Measurements from ENCODE around the gene JCHAIN. TPM values are rescaled to one million over a fixed set of nuclear protein-coding genes. Genes with fewer than 3 reads are reported as not detected.
A peak's percentile ranks its signal among the peaks of the same experiment; 100 is the strongest.

The JCHAIN gene
- total and polyA plus RNA-seq, 4 donors: 18.3 to 276 (median 111) TPM

GRCh38 chr4:70608324-70608723 is 58.0 kb downstream of the JCHAIN start:
- Histone ChIP-seq H3K9ac (ENCODE audit: insufficient read depth in 1 of 2, low read length in 2 of 2) (no peak overlapping the region), H3K4me1 (ENCODE audit: control insufficient read depth in 5 of 5, insufficient read depth in 5 of 5, low read length in 5 of 5) (peaks cover 0 to 10% (median 0%) of the 10 kb centered on the region in 5 donors), H3K27me3 (ENCODE audit: control insufficient read depth in 3 of 3, insufficient read depth in 3 of 3, low read length in 2 of 3) (no peaks in the 10 kb centered on the region), H3K4me3 (no peak overlapping the region), H3K27ac (ENCODE audit: low read depth in 1 of 2, low read length in 1 of 2) (no peak overlapping the region), H3K9me3 (ENCODE audit: control insufficient read depth in 4 of 4, insufficient read depth in 3 of 4, low read length in 3 of 4) (no peaks in the 10 kb centered on the region), H3K36me3 (ENCODE audit: control insufficient read depth in 4 of 4, insufficient read depth in 4 of 4, low read length in 4 of 4) (no peaks in the 10 kb centered on the region)
- ATAC-seq (ENCODE audit: insufficient read depth, low FRiP score) (no peak), DNase-seq (no peak)
- TF ChIP-seq CTCF (IDR thresholded peaks at IDR 0.05; ENCODE audit: control extremely low read depth, extremely low read depth): no peak
- WGBS, 2 donors: 73 to 79% methylated on average over 2 of the region's 2 CpGs

DNA sequence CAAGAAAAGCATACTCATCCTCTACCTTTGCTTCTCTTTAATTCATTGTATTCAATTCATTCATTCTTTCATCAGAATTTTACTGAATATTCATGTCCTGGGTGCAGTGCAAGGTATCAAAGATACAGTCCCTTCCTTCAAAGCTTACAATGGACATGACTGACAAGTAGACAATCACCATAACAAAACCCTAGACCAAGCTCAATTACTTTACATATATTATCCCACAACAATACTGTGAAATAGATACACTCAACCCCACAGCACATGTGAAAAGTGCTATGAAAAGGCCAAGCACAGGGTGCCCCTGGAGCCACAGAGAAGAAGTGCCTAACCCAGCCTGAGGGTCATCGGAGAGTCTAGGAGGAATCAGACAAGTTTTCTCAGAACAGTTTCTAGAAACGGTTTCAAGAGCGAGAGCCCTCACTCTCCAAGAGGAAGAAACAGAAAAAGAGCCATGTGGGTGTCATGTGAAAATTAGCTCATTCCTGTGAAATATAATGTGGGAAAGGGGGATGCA is 58.9 kb downstream of the JCHAIN start:
- no peak overlapping the region for H3K4me3 ChIP-seq
- DNase-seq (no peak), ATAC-seq (ENCODE audit: insufficient read depth, low FRiP score) (no peak)
- no peaks in the 10 kb centered on the region for H3K9me3 ChIP-seq (ENCODE audit: control insufficient read depth in 4 of 4, insufficient read depth in 3 of 4, low read length in 3 of 4)
- H3K27ac ChIP-seq (ENCODE audit: low read depth in 1 of 2, low read length in 1 of 2): no peak overlapping the region
- TF ChIP-seq CTCF (IDR thresholded peaks at IDR 0.05; ENCODE audit: control extremely low read depth, extremely low read depth): no peak
- 89 to 93% methylated on average over 3 of the region's 3 CpGs for WGBS, 2 donors
- no peaks in the 10 kb centered on the region for H3K36me3 ChIP-seq (ENCODE audit: control insufficient read depth in 4 of 4, insufficient read depth in 4 of 4, low read length in 4 of 4)
- H3K9ac ChIP-seq (ENCODE audit: insufficient read depth in 1 of 2, low read length in 2 of 2): no peak overlapping the region
- H3K4me1 ChIP-seq (ENCODE audit: control insufficient read depth in 5 of 5, insufficient read depth in 5 of 5, low read length in 5 of 5): peaks cover 0 to 3% (median 0%) of the 10 kb centered on the region in 5 donors
- no peaks in the 10 kb centered on the region for H3K27me3 ChIP-seq (ENCODE audit: control insufficient read depth in 3 of 3, insufficient read depth in 3 of 3, low read length in 2 of 3)

- H3K9me3 ChIP-seq (ENCODE audit: control insufficient read depth in 4 of 4, insufficient read depth in 3 of 4, low read length in 3 of 4): no peaks in the 10 kb centered on the region
- TF ChIP-seq CTCF (IDR thresholded peaks at IDR 0.05; ENCODE audit: control extremely low read depth, extremely low read depth): no peak
Observed at GRCh38 chr4:70606459-70606858, 59.8 kb downstream of the JCHAIN start.

More at GRCh38 chr4:70606459-70606858, 59.8 kb downstream of the JCHAIN start:
- 69 to 81% methylated on average over 8 of the region's 8 CpGs for WGBS, 2 donors
- ATAC-seq (ENCODE audit: insufficient read depth, low FRiP score) (no peak), DNase-seq (peak in 1 of 3 donors; percentile 18)
- Histone ChIP-seq H3K9ac (ENCODE audit: insufficient read depth in 1 of 2, low read length in 2 of 2) (no peak overlapping the region), H3K36me3 (ENCODE audit: control insufficient read depth in 4 of 4, insufficient read depth in 4 of 4, low read length in 4 of 4) (no peaks in the 10 kb centered on the region), H3K4me1 (ENCODE audit: control insufficient read depth in 5 of 5, insufficient read depth in 5 of 5, low read length in 5 of 5) (no peaks in the 10 kb centered on the region), H3K27ac (ENCODE audit: low read depth in 1 of 2, low read length in 1 of 2) (no peak overlapping the region), H3K27me3 (ENCODE audit: control insufficient read depth in 3 of 3, insufficient read depth in 3 of 3, low read length in 2 of 3) (no peaks in the 10 kb centered on the region), H3K4me3 (no peak overlapping the region)

Small RNA genes lying within 50 kb of the gene (small RNA-seq; reads per million reads assigned to genes)
- gene RNU6-520P (ENCODE audit: low replicate concordance) (not detected), gene RNU6-784P (ENCODE audit: low replicate concordance) (not detected)

Other genes with a start within 250 kb of the JCHAIN start
- not detected for gene MUC7, start 194.3 kb downstream of the JCHAIN start, total RNA-seq
- not detected for gene MUC7, start 194.3 kb downstream of the JCHAIN start, polyA plus RNA-seq
- under 1 TPM in 1 of 2 donors, not detected in 1; 0.51 TPM for gene AMTN, start 147.9 kb downstream of the JCHAIN start, total RNA-seq
- gene AMTN, start 147.9 kb downstream of the JCHAIN start, polyA plus RNA-seq: not detected
- not detected for gene AMBN, start 74.3 kb downstream of the JCHAIN start, total RNA-seq
- not detected for gene AMBN, start 74.3 kb downstream of the JCHAIN start, polyA plus RNA-seq
- under 1 TPM; 0.11 to 0.28 TPM for gene ENAM, start 37.8 kb downstream of the JCHAIN start, total RNA-seq
- under 1 TPM; 0.06 TPM for gene ENAM, start 37.8 kb downstream of the JCHAIN start, polyA plus RNA-seq
- 10 to 100 TPM; 20.1 to 25.8 TPM for gene UTP3, start 22.0 kb upstream of the JCHAIN start, total RNA-seq
- 10 to 100 TPM; 30.5 to 32.0 TPM for gene UTP3, start 22.0 kb upstream of the JCHAIN start, polyA plus RNA-seq
- 100 to 1,000 TPM in 1 of 2 donors, 10 to 100 TPM in 1; 61.5 to 122 TPM for gene RUFY3, start 55.5 kb upstream of the JCHAIN start, total RNA-seq
- gene RUFY3, start 55.5 kb upstream of the JCHAIN start, polyA plus RNA-seq: 10 to 100 TPM; 17.2 to 25.0 TPM
- 10 to 100 TPM; 50.3 to 64.6 TPM for gene GRSF1, start 173.4 kb upstream of the JCHAIN start, total RNA-seq
- gene GRSF1, start 173.4 kb upstream of the JCHAIN start, polyA plus RNA-seq: 10 to 100 TPM; 28.5 to 44.7 TPM
- 10 to 100 TPM; 24.4 to 51.0 TPM for gene MOB1B, start 235.9 kb upstream of the JCHAIN start, total RNA-seq
- 1 to 10 TPM; 6.1 to 7.7 TPM for gene MOB1B, start 235.9 kb upstream of the JCHAIN start, polyA plus RNA-seq

Measured in lung (tissue), 13 donors.